SK-N-SH treated with all-trans-retinoic acid at 6 μM for 48 hours (cell line): ENCODE results near the gene COPS9.

Experiments
- ZFP30 ChIP-seq: fragments of 450-650 bp; formaldehyde crosslinking; IDR thresholded peaks from 2 replicates; pipeline ENCODE4 v1.5.0; 2022; ENCODE audit warnings: mild to moderate bottlenecking, moderate library complexity
- ZNF70 ChIP-seq: fragments of 450-650 bp; formaldehyde crosslinking; IDR thresholded peaks from 2 replicates; pipeline ENCODE4 v1.5.0; 2020; ENCODE audit warnings: mild to moderate bottlenecking, moderate library complexity
- TF ChIP-seq, protein P1 (sequence below): fragments of 250-450 bp; sonication (Bioruptor Pico); IDR thresholded peaks from 2 replicates; pipeline ENCODE4 v1.8.0; 2020; ENCODE audit warnings: mild to moderate bottlenecking, moderate library complexity, borderline replicate concordance
- TF ChIP-seq, protein P2 (sequence below): fragments of 250-450 bp; sonication (Bioruptor Pico); IDR thresholded peaks from 2 replicates; pipeline ENCODE4 v1.5.1; 2021; ENCODE audit warnings: mild to moderate bottlenecking, moderate library complexity
- TF ChIP-seq, protein P3 (sequence below): fragments of 250-450 bp; sonication (Bioruptor Pico); IDR thresholded peaks from 2 replicates; pipeline ENCODE4 v1.5.1; 2020; ENCODE audit warnings: low read depth, mild to moderate bottlenecking, moderate library complexity
- TF ChIP-seq, protein P4 (sequence below): fragments of 250-450 bp; sonication (Bioruptor Pico); IDR thresholded peaks from 2 replicates; pipeline ENCODE4 v1.5.0; 2020; ENCODE audit warnings: mild to moderate bottlenecking, moderate library complexity

DNA sequence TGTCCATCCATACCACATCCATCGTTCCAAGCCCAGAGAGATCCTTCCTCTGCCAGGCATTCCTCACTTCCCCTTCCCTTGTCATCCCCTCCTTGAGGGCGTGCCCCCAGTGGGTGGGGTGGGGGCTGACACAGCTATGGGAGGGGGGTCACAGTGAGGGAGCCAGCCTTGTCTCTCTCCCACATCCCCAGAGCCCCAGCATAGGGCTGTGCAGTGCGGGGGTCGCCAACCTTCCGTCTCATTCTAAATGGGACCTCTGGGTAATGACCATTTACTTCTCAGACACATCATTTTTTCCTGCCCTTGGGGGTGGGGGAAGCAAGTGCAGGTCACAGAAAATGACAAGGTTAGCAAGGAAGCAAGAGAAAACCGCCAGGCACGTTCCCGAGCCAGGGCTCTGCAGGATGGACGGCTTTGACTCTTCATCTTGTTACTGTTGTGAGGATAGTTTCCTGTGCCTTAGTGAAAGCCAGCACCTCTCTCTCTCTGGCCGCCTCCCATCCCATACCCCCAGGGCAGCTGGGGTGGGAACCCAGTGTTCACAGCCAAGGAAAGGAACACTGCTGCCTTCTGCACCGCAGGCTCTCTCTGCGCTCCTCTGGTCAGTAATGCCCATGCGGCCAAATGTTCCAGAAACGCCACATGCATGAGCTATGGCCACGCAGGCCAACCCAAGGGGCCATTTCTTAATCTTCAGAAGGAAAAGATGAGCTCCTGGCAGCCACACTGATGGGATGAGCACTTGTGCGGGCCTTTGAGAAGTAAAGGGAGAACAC is 27.0 kb upstream of the COPS9 start:
- TF ChIP-seq, protein P1, sequence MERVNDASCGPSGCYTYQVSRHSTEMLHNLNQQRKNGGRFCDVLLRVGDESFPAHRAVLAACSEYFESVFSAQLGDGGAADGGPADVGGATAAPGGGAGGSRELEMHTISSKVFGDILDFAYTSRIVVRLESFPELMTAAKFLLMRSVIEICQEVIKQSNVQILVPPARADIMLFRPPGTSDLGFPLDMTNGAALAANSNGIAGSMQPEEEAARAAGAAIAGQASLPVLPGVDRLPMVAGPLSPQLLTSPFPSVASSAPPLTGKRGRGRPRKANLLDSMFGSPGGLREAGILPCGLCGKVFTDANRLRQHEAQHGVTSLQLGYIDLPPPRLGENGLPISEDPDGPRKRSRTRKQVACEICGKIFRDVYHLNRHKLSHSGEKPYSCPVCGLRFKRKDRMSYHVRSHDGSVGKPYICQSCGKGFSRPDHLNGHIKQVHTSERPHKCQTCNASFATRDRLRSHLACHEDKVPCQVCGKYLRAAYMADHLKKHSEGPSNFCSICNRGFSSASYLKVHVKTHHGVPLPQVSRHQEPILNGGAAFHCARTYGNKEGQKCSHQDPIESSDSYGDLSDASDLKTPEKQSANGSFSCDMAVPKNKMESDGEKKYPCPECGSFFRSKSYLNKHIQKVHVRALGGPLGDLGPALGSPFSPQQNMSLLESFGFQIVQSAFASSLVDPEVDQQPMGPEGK (CRISPR knock-in tag) = no peak
- TF ChIP-seq, protein P2, sequence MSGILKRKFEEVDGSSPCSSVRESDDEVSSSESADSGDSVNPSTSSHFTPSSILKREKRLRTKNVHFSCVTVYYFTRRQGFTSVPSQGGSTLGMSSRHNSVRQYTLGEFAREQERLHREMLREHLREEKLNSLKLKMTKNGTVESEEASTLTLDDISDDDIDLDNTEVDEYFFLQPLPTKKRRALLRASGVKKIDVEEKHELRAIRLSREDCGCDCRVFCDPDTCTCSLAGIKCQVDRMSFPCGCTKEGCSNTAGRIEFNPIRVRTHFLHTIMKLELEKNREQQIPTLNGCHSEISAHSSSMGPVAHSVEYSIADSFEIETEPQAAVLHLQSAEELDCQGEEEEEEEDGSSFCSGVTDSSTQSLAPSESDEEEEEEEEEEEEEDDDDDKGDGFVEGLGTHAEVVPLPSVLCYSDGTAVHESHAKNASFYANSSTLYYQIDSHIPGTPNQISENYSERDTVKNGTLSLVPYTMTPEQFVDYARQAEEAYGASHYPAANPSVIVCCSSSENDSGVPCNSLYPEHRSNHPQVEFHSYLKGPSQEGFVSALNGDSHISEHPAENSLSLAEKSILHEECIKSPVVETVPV = no peak
- TF ChIP-seq, protein P3, sequence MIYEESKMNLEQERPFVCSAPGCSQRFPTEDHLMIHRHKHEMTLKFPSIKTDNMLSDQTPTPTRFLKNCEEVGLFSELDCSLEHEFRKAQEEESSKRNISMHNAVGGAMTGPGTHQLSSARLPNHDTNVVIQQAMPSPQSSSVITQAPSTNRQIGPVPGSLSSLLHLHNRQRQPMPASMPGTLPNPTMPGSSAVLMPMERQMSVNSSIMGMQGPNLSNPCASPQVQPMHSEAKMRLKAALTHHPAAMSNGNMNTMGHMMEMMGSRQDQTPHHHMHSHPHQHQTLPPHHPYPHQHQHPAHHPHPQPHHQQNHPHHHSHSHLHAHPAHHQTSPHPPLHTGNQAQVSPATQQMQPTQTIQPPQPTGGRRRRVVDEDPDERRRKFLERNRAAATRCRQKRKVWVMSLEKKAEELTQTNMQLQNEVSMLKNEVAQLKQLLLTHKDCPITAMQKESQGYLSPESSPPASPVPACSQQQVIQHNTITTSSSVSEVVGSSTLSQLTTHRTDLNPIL (CRISPR knock-in tag) = no peak
- TF ChIP-seq ZFP30 (CRISPR knock-in tag) = no peak
- TF ChIP-seq ZNF70 (CRISPR knock-in tag) = no peak
- TF ChIP-seq, protein P4, sequence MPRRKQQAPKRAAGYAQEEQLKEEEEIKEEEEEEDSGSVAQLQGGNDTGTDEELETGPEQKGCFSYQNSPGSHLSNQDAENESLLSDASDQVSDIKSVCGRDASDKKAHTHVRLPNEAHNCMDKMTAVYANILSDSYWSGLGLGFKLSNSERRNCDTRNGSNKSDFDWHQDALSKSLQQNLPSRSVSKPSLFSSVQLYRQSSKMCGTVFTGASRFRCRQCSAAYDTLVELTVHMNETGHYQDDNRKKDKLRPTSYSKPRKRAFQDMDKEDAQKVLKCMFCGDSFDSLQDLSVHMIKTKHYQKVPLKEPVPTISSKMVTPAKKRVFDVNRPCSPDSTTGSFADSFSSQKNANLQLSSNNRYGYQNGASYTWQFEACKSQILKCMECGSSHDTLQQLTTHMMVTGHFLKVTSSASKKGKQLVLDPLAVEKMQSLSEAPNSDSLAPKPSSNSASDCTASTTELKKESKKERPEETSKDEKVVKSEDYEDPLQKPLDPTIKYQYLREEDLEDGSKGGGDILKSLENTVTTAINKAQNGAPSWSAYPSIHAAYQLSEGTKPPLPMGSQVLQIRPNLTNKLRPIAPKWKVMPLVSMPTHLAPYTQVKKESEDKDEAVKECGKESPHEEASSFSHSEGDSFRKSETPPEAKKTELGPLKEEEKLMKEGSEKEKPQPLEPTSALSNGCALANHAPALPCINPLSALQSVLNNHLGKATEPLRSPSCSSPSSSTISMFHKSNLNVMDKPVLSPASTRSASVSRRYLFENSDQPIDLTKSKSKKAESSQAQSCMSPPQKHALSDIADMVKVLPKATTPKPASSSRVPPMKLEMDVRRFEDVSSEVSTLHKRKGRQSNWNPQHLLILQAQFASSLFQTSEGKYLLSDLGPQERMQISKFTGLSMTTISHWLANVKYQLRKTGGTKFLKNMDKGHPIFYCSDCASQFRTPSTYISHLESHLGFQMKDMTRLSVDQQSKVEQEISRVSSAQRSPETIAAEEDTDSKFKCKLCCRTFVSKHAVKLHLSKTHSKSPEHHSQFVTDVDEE (CRISPR knock-in tag) = no peak
